GM19397 (cell line): Measurements from ENCODE around the gene THAP8.

Experiments used
- ATAC-seq: cut with Tn5 transposase; IDR thresholded peaks from one replicate; pipeline ENCODE4 v1.9.1; 2021; ENCODE audit warnings: mild to moderate bottlenecking, moderate library complexity; ENCODE audit not compliant: unreplicated experiment

THAP8 gene, protein sequence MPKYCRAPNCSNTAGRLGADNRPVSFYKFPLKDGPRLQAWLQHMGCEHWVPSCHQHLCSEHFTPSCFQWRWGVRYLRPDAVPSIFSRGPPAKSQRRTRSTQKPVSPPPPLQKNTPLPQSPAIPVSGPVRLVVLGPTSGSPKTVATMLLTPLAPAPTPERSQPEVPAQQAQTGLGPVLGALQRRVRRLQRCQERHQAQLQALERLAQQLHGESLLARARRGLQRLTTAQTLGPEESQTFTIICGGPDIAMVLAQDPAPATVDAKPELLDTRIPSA

DNA sequence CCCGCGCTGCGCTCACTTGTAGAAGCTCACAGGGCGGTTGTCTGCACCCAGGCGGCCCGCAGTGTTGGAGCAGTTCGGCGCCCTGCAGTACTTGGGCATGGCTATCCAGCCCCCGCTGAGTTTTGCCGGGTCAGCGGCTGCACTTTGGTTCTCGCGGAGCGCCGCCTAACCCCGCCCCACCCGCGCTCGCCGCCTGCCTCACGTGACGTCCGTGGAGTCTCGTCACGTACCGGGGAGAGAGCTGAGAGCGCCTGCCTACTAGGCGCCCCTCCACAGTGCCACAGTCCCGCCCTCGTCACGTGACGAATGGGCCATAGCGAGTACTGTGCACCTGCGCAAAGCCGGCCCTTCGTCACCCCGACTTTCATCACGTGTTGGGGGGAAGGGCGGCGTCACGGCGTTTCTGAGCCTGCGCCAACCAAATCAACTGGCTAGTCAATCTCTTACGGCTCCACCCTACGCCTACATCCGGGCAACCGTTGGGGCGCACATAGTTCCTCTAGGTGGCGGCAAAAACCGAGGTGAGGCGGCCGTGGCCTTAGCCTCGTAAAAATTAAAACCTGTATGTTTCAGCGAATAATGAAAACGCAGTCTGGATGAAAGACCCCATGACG is at the start of gene THAP8:
TSS of gene THAP8 (minus strand) at position 167 of the 614 bp plus-strand sequence. CDS start at position 99, 68 bp downstream.
- ATAC-seq, result peak; percentile 83

DNA sequence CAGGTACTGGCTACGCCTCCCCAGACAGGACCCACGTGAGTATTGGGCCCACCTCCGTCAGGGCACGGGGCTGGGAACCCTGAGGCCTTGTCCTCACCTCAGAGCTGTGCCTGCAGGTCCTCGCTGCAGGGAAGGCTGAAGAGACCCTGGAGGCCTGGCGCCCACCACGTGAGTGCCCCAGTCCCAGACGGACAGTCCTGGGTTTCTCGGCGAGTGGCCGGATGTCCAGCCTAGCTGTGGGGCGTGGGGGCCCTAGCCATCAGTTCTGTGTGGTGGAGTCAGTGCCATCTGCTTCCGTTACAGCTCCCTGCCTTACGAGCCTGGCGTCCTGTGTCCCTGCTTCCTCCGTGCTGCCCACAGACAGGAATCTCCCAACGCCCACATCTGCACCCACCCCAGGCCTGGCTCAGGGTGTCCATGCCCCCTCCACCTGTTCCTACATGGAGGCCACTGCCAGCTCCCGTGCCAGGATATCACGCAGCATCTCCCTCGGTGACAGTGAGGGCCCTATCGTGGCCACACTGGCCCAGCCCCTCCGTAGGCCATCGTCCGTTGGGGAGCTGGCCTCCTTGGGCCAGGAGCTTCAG is 49.0 kb upstream of the THAP8 start:
- ATAC-seq, result no peak

DNA sequence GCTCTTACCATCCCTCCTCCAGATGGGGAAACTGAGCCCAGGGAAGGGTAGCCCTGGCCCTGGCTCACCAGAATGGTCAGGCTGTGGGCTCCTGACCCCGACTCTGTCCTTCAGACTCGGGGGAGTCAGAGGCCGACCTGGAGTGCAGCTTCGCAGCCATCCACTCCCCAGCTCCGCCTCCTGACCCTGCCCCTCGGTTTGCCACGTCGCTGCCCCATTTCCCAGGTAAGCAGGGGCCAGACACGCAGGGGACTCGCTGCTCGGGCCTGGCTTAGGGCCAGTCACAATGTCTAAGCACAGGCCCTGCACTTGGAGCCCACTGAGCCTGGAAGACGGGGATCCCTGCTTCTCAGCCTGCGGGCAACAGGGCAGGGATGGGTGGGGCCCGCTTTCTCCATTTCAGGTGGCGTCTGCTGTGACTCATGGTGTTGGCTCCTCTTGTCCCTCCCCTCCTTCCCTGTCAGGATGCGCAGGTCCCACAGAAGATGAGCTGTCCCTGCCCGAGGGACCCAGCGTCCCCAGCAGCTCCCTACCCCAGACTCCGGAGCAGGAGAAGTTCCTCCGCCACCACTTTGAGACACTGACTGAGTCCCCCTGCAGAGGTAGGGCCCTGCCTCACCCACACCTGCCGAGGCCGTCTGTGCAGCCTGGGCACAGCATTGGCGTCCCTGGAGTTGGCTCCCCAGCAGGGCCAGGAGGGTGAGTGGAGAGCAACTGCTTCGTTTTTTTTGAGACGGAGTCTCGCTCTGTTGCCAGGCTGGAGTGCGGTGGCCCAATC is 47.7 kb upstream of the THAP8 start:
- no peak for ATAC-seq

DNA sequence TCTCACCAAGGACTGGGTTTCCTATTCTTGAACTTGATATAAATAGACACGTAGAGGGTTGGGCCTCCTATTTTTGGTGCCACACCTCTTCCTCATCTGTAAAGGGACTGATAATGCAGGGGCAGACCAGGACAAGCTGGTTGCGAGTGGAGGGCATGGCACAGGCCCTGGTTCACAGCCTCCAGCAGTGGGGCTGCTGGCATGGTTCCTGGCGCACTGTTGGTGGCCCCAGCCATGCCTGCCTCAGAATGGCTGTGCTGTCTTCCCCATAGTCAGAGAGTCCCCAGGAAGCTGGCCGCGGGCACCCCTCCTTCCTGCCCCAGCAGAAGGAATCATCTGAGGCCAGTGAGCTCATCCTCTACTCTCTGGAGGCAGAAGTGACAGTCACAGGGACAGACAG is 46.4 kb upstream of the THAP8 start:
- no peak for ATAC-seq

DNA sequence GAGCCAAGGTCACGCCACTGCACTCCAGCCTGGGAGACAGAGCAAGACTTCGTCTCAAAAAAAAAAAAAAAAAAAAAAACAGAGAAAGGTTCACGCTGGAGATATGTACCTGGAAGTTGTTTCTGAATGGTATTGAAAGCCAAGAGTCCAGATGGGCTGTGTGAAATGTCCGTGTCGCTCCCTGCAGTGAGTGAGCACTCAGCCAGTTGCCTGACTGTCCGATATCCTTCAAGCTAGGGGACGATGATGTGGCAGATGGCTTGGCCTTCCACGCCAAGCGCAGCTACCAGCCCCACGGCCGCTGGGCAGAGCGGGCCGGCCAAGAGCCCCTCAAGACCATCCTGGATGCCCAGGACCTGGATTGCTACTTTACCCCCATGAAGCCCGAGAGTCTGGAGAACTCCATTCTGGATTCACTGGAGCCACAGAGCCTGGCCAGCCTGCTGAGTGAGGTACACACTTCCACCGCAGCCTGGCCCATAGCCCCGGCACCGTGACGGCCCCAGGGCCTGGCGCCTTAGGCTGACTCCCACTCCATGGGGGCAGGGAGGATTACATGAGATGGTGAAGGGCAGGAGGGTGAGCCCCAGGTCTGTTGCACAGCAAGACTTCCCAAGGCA is 45.2 kb upstream of the THAP8 start:
- no peak for ATAC-seq

DNA sequence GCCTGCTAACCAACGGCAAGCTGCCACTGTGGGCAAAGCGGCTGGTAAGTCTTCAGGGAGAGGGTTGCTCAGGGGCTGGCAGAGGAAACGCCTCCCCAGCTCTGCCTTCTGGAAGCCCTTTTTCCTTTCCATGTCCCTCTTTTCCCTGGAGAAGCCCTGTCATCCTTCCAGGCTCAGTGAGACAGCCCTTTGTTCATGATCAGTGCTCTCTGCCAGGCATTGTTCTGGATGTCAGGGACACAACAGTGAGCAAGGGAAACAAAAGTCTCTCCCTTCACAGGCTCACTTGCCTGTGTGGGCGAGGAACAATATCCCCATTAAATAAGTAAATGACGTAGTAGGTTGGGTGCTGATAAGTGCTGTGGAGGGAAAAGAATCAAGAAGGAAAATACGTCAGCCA is 43.0 kb upstream of the THAP8 start:
- no peak for ATAC-seq

DNA sequence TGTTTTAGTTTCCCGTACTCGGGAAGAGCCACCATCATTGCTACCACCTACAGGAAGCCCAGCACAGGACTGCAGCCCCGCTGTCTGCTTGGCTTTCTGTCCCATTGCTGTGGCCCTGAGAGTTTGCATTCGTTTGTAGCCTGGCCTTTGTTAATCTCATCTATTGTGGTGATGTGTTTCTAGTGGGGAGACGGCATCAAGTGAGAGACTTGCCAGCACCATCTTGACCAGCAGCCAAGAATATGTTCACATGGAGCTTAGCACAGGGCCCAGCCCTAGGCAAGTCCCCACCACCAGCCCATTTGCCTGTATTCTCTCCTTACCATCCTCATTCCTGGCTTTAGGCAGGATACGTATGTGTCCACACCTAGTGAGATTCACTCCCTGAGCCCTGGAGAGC is 39.6 kb upstream of the THAP8 start:
- ATAC-seq, result no peak

DNA sequence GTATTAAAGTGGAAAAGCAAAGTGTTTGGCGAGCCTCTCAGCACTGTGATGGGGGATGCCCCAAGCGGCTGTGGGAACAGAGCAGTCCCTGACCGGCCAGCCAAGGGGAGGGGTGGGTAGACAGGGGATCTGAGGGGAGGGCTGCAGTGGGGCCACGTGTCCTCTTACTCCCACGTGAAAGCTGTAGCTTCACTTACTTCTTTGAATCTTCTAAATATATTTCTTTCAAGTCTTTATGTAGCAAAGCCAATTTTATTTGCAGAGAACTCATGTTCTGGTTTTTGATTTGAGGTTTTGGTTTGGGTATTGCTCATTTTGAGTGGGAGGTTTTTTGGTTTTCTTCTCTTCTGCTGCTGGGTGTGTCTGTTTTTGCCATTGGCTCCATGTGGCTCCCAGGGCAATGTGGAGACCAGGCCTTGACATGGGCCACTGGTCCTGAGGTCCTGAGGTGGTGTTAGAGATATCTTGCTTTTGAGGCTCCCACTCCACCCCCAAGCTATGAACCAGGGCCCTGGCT is 39.1 kb upstream of the THAP8 start:
- no peak for ATAC-seq

DNA sequence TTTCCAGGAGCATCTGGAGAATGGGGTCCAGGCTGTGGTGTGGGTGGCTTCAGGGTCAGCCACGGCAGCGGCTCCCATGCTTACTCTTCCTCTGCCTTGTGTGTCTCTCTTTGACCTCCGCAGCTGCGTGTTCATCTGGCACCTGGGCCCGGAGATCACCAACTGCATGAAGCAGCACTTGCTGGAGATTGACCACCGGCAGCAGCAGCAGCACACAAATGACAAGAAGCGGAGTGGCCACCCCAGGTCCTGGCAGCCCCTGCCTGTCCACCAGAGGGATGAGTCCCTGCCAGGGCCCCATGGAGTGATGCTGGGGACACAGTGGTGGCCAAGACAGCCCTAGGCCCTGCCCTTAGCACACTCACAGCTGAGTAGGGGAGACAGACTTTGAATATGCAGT is 38.5 kb upstream of the THAP8 start:
- ATAC-seq, result no peak

DNA sequence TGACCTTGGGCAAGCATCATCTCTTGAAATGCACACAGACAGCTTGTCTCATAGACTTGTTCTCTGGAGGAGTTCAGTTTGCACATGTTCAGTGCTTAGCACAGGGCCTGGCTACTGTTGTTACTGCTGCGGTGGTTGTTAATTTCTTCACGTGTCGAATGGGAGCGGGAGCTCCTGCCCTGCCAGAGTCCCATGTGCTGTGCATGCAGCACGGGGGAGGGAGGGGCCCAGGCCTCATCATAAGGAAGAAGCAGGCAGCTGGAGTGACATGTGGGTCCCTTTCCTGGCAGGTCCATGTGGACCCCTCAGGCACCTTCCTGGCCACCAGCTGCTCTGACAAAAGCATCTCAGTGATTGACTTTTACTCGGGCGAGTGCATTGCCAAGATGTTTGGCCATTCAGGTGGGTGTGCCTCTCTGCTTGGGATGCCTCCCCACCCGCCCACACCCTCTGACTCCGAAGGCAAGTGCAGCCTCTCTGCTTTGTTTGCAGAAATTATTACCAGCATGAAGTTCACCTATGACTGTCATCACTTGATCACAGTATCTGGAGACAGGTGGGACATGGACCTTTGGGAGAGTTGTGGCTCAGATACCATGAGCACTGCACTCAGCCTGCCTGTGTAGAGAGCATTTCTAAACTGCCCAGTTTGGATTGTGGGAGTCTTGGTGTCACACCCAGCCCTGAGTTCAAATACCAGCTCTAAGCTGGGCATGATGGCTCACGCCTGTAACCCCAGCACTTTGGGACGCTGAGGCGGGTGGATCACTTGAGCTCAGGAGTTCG is 37.0 kb upstream of the THAP8 start:
- no peak for ATAC-seq

DNA sequence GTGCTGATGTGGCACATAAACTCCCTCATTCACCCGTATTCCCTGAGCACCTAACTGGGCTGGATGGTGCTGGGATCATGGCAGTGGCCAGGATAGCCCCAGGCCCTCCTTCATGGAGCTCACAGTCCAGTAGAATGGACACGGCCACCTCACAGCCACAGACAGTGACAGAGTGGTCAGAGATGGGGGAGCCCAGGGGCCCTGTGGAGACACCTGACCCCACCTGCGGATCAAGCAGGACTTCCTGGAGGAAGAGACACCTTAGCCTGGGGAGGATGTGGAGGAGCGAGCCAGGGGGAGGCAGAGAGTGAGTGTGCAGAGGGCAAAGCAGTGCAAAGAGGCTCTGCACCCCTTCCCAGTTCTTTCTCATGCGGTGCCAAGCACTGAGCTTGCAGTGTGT is 35.8 kb upstream of the THAP8 start:
- no peak for ATAC-seq

DNA sequence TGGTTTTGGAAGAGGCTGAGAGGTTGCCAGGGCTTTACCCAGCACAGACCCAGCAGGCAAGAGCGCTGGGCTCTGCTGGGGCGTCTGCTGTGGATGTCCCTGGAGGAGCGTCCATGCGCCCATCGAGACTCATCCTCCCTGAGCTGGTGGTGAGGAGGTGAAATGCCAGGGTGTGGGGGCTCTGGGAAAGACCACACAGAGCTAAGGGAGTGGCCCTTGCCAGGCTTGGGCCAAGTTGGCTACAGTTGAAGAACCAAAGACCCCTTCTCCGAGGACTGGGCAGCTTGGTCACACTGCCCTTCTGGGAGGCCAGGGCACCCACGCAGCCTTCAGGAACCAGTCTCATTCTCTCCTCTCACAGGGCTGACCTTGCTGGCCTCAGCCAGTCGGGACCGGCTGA is 32.2 kb upstream of the THAP8 start:
- no peak for ATAC-seq

DNA sequence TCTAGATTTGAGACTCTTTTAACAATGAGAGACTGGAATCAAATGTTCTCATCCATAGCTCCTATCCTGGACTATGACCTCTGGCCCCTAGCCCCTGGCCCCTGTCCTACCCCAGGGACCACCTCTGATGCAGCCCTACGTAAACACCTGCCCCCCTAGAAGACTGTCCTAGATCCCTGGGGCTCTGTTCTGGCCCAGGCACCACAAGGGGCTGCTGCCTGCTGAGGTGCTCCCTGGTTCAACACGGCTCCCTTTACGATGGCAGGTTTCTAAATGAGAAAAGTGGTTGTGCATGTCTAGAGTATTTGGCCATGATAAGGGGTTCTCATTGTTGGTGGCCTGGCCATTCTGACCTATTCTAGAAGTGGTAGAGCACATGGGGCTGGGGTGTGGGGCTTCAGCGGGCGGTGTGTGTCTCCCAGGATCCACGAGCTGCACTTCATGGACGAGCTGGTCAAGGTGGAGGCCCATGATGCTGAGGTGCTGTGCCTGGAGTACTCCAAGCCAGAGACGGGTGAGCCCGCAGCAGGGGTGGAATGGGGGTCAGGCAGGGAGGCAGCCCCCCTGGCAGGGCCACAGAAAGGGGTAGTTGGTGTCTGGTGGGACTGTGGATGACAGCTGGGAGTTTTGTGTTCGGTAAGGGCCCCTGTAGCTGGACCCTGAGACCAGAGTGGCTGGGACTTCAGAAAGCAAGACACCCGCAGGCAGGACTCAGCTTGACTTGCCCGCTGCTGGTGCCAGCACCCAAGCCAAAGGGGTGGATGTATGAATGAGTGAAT is 30.3 kb upstream of the THAP8 start:
- ATAC-seq, result no peak

DNA sequence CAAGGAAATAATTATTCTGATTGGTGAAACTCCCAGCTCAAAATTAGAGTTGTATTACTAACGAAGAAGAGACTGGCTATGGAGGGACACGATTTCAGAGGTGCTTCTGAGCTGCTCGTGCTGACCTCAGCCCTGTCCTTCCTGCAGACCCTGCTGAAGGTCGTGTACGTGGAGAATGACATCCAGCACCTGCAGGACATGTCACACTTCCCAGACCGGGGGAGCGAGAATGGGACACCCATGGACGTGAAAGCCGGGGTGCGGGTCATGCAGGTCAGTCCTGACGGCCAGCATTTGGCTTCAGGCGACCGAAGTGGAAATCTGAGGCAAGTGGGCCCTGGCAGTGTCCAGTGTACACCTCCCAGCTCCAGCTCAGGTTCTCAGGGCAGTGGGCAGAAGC is 28.8 kb upstream of the THAP8 start:
- no peak for ATAC-seq

DNA sequence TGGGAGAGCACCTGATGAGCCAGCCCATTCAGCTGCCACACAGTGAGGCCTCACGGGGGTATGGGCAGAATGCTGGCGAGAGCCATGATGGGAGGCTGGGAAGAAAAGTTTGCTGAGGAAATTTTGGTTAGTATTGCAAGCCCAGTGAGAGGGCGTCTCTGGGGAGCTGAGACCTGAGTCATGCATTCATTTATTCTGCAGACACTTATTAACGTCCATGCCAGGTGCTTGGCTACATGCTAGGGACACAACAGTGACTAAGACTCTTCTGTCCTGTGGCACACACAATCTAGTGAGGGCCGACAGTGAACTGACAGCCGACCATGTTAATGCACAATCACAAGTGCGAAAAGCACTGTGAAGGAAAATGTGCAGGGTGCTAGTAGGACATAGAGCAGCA is 27.8 kb upstream of the THAP8 start:
- ATAC-seq, result no peak

DNA sequence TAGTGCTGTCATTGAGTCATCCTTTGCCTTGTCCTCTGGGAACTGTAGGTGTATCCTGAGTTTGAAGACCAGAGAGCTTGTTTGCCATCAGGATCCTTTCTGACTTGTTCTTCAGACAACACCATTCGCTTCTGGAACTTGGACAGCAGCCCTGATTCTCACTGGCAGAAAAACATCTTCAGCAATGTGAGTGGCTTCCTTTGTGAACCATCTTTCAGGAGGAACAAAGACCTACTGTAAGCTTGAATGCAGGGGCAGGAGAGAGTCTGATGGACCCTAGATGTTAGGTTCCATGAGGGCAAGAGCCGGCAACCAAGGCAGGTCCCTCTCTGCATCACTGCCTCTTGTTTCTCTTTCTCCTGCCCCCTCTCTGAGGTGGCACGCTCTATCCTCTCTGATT is 27.3 kb upstream of the THAP8 start:
- no peak for ATAC-seq

DNA sequence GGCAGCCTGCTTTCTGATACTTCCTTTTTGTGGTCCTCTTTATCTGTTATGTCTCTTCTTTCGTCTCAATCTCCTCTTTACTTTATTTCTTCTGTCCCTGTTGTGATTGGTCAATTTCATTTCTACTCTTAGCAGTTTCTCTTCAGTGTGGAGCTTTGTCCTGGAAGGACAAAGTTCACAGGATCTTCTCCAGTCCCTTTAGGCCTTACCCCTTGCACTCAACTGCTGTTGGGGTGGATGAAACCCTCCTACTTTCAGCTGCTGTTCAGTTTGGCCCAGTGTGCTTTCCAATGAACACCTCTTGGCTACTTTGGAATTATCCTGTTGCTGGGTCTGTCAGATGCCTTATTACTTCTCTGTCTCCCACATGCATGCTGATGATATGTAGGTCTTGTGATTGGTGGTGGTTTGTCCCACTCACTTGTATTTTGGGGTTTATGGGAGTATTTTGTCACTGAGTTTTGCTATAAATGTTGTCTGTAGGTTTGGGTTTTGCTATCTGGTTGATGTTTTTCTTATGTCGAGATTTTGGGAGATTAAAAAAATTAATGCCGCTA is 25.4 kb upstream of the THAP8 start:
- no peak for ATAC-seq

DNA sequence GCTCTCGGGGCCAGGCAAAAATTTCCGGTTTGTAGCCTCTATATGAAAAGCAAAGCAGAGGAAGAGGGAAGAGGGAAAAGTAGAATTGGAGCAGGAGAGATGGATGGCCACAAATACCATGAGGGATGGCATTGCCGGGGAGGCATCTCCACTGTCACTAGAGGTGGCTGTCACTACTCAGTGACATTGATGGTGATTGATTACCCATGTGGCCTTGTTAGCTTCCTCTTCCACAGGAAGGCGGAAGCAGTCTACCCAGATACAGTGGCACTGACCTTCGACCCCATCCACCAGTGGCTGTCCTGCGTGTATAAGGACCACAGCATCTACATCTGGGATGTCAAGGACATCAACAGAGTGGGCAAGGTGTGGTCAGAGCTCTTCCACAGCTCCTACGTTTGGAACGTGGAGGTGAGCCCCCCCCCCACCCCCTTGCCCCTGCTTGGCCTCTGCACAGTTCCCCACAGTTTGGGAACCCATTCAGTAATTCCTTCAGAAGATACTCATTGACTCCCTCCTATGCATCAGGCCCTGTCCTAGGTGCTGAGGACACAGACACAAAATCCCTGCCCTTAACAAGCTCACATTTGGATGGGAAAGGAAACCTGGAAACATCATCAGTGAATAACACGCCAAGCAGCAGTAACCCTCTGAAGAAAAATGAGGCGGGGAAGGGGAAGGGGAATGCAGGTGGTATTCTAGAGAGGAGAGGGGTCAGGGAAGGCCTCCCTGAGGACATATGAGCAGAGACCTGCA is 19.2 kb upstream of the THAP8 start:
- no peak for ATAC-seq

DNA sequence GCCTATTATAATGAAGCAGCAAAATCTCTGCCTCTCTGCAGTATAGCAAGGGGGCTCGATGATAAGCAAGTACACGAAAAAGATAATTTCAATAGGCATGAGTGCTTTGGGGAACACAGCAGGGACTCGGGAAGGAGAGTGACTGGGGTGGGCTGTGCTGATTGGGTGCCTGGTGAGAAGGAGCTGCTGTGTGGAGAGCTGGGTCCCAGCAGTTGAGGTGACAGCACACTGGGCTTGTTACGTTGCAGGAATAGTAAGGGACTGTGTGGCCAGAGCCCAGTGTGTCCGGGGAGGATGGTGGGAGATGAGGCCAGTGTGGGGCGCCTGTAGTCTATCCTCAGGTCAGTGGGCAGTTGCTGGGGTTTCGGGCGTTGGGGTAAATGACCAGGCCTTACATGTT is 18.0 kb upstream of the THAP8 start:
- no peak for ATAC-seq
